ENCODE data around the gene GYS1.
A peak's percentile ranks its signal among the peaks of the same experiment; 100 is the strongest.

The GYS1 gene

GRCh38 chr19:48962849-48963165, 30.3 kb downstream of the GYS1 start:
- Mint-ChIP-seq H3K9me3 (no peaks in the 10 kb centered on the region), H3K36me3 (ENCODE audit: insufficient read depth) (peaks cover 24% of the 10 kb centered on the region), H3K27ac (ENCODE audit: low read depth) (peak overlapping the region; percentile 99), H3K27me3 (no peaks in the 10 kb centered on the region), H3K4me3 (peak overlapping the region; percentile 99), H3K4me1 (peaks cover 53% of the 10 kb centered on the region)
- no peak for DNase-seq (ENCODE audit: low spot score in 2 of 2)
- no peak for ATAC-seq (replicated peaks; ENCODE audit: extremely low read depth, poor library complexity, severe bottlenecking)

- ATAC-seq (replicated peaks; ENCODE audit: extremely low read depth, poor library complexity, severe bottlenecking) (no peak), DNase-seq (ENCODE audit: low spot score in 2 of 2) (no peak)
- Mint-ChIP-seq H3K4me3 (peak overlapping the region; percentile 52), H3K4me1 (peaks cover 53% of the 10 kb centered on the region), H3K27ac (ENCODE audit: low read depth) (peak overlapping the region; percentile 99), H3K9me3 (no peaks in the 10 kb centered on the region), H3K36me3 (ENCODE audit: insufficient read depth) (peaks cover 25% of the 10 kb centered on the region), H3K27me3 (no peaks in the 10 kb centered on the region)
Observed at GRCh38 chr19:48962029-48962848, 30.9 kb downstream of the GYS1 start.

- Mint-ChIP-seq H3K4me1 (peaks cover 56% of the 10 kb centered on the region), H3K36me3 (ENCODE audit: insufficient read depth) (peaks cover 29% of the 10 kb centered on the region), H3K27me3 (no peaks in the 10 kb centered on the region), H3K27ac (ENCODE audit: low read depth) (peak overlapping the region; percentile 99), H3K4me3 (peak overlapping the region; percentile 52), H3K9me3 (no peaks in the 10 kb centered on the region)
- ATAC-seq (replicated peaks; ENCODE audit: extremely low read depth, poor library complexity, severe bottlenecking): no peak
- DNase-seq (ENCODE audit: low spot score in 2 of 2): no peak
Observed at GRCh38 chr19:48961673-48962028, 31.5 kb downstream of the GYS1 start.

GRCh38 chr19:48961051-48961649, 32.0 kb downstream of the GYS1 start:
- no peaks in the 10 kb centered on the region for H3K9me3 Mint-ChIP-seq
- ATAC-seq (replicated peaks; ENCODE audit: extremely low read depth, poor library complexity, severe bottlenecking): no peak
- peak overlapping the region; percentile 52 for H3K4me3 Mint-ChIP-seq
- H3K27ac Mint-ChIP-seq (ENCODE audit: low read depth): peak overlapping the region; percentile 99
- DNase-seq (ENCODE audit: low spot score in 2 of 2): no peak
- no peaks in the 10 kb centered on the region for H3K27me3 Mint-ChIP-seq
- peaks cover 30% of the 10 kb centered on the region for H3K36me3 Mint-ChIP-seq (ENCODE audit: insufficient read depth)
- peaks cover 54% of the 10 kb centered on the region for H3K4me1 Mint-ChIP-seq

GRCh38 chr19:48959341-48960239, 33.5 kb downstream of the GYS1 start:
- Mint-ChIP-seq H3K36me3 (ENCODE audit: insufficient read depth) (peaks cover 24% of the 10 kb centered on the region), H3K27ac (ENCODE audit: low read depth) (no peak overlapping the region), H3K4me1 (peaks cover 49% of the 10 kb centered on the region), H3K4me3 (no peak overlapping the region), H3K9me3 (no peaks in the 10 kb centered on the region), H3K27me3 (no peaks in the 10 kb centered on the region)
- ATAC-seq (replicated peaks; ENCODE audit: extremely low read depth, poor library complexity, severe bottlenecking) (no peak), DNase-seq (ENCODE audit: low spot score in 2 of 2) (no peak)

GRCh38 chr19:48958006-48958405, 35.1 kb downstream of the GYS1 start:
- Mint-ChIP-seq H3K27ac (ENCODE audit: low read depth) (no peak overlapping the region), H3K9me3 (no peaks in the 10 kb centered on the region), H3K27me3 (no peaks in the 10 kb centered on the region), H3K4me3 (no peak overlapping the region), H3K36me3 (ENCODE audit: insufficient read depth) (peaks cover 26% of the 10 kb centered on the region), H3K4me1 (peaks cover 33% of the 10 kb centered on the region)
- DNase-seq (ENCODE audit: low spot score in 2 of 2): no peak
- no peak for ATAC-seq (replicated peaks; ENCODE audit: extremely low read depth, poor library complexity, severe bottlenecking)

- Mint-ChIP-seq H3K4me1 (peaks cover 18% of the 10 kb centered on the region), H3K27ac (ENCODE audit: low read depth) (peak overlapping the region; percentile 82), H3K36me3 (ENCODE audit: insufficient read depth) (peaks cover 21% of the 10 kb centered on the region), H3K4me3 (peak overlapping the region; percentile 86), H3K9me3 (no peaks in the 10 kb centered on the region), H3K27me3 (no peaks in the 10 kb centered on the region)
- DNase-seq (ENCODE audit: low spot score in 2 of 2) (no peak), ATAC-seq (replicated peaks; ENCODE audit: extremely low read depth, poor library complexity, severe bottlenecking) (no peak)
Observed at GRCh38 chr19:48955308-48955958, 37.7 kb downstream of the GYS1 start.

- H3K4me3 Mint-ChIP-seq: peak within 1 kb of the TSS; percentile 86
- no peaks in the 10 kb centered on the region for H3K9me3 Mint-ChIP-seq
- ATAC-seq (replicated peaks; ENCODE audit: extremely low read depth, poor library complexity, severe bottlenecking): peak; percentile 85
- H3K36me3 Mint-ChIP-seq (ENCODE audit: insufficient read depth): peaks cover 21% of the 10 kb centered on the region
- peak within 1 kb of the TSS; percentile 86 for H3K27ac Mint-ChIP-seq (ENCODE audit: low read depth)
- no peaks in the 10 kb centered on the region for H3K27me3 Mint-ChIP-seq
- DNase-seq (ENCODE audit: low spot score in 2 of 2): peak; percentile 55 to 67
- peaks cover 18% of the 10 kb centered on the region for H3K4me1 Mint-ChIP-seq
Observed at GRCh38 chr19:48954595-48955307, 38.4 kb downstream of the GYS1 start, which contains the start of gene BAX. TSS of gene BAX (plus strand) at chr19:48954875. CDS start at chr19:48954929, 54 bp downstream.

- Mint-ChIP-seq H3K27me3 (no peaks in the 10 kb centered on the region), H3K27ac (ENCODE audit: low read depth) (peak overlapping the region; percentile 86), H3K4me1 (peaks cover 18% of the 10 kb centered on the region), H3K4me3 (peak overlapping the region; percentile 86), H3K9me3 (no peaks in the 10 kb centered on the region), H3K36me3 (ENCODE audit: insufficient read depth) (peaks cover 21% of the 10 kb centered on the region)
- DNase-seq (ENCODE audit: low spot score in 2 of 2) (no peak), ATAC-seq (replicated peaks; ENCODE audit: extremely low read depth, poor library complexity, severe bottlenecking) (no peak)
Observed at GRCh38 chr19:48953990-48954594, 39.0 kb downstream of the GYS1 start.

GRCh38 chr19:48953141-48953540, 40.0 kb downstream of the GYS1 start:
- Mint-ChIP-seq H3K4me1 (peaks cover 18% of the 10 kb centered on the region), H3K4me3 (peak overlapping the region; percentile 86), H3K27me3 (no peaks in the 10 kb centered on the region), H3K36me3 (ENCODE audit: insufficient read depth) (peaks cover 18% of the 10 kb centered on the region), H3K27ac (ENCODE audit: low read depth) (no peak overlapping the region), H3K9me3 (no peaks in the 10 kb centered on the region)
- ATAC-seq (replicated peaks; ENCODE audit: extremely low read depth, poor library complexity, severe bottlenecking) (no peak), DNase-seq (ENCODE audit: low spot score in 2 of 2) (no peak)

- DNase-seq (ENCODE audit: low spot score in 2 of 2): no peak
Observed at GRCh38 chr19:48950830-48951519, 42.1 kb downstream of the GYS1 start.

More at GRCh38 chr19:48950830-48951519, 42.1 kb downstream of the GYS1 start:
- peaks cover 8% of the 10 kb centered on the region for H3K4me1 Mint-ChIP-seq
- H3K4me3 Mint-ChIP-seq: no peak overlapping the region
- no peak for ATAC-seq (replicated peaks; ENCODE audit: extremely low read depth, poor library complexity, severe bottlenecking)
- no peaks in the 10 kb centered on the region for H3K27me3 Mint-ChIP-seq
- H3K9me3 Mint-ChIP-seq: no peaks in the 10 kb centered on the region
- no peak overlapping the region for H3K27ac Mint-ChIP-seq (ENCODE audit: low read depth)
- peaks cover 8% of the 10 kb centered on the region for H3K36me3 Mint-ChIP-seq (ENCODE audit: insufficient read depth)

Measured in central memory CD8-positive, alpha-beta T cell (primary cell).